Adrenal gland (tissue), 12 donors: ENCODE results near the gene ALDH3B1. TPM values are rescaled to one million over a fixed set of nuclear protein-coding genes. Genes with fewer than 3 reads are reported as not detected.

ENCODE experiments used
- DNase-seq, 7 donors: peaks; one replicate each; pipeline ENCODE4 v3.0.0-alpha.2; 2019 to 2020
- H3K27ac ChIP-seq, 5 donors: fragments of 200-600 bp; sonication (generic) in 4 of 5; 1 replicate in 3 of 5; 2 replicates in 2 of 5; pipeline versions ENCODE4 v1.5.1 to v1.8.0; 2016 to 2020; ENCODE audit warnings: mild to moderate bottlenecking in 1 of 5
- H3K27me3 ChIP-seq: fragments of 200-600 bp; 2 replicates; pipeline ENCODE4 v1.8.0; 2021
- H3K36me3 ChIP-seq, 2 donors: fragments of 200-600 bp; replicated peaks in 1 of 2; 1 replicate in 1 of 2; 2 replicates in 1 of 2; pipeline versions ENCODE4 v1.5.1 to v1.8.0; 2018 to 2022
- H3K4me1 ChIP-seq, 2 donors: fragments of 200-600 bp; replicated peaks in 1 of 2; 1 replicate in 1 of 2; 2 replicates in 1 of 2; pipeline versions ENCODE4 v1.5.1 to v1.8.0; 2018 to 2021
- H3K4me3 ChIP-seq, 4 donors: fragments of 200-600 bp; sonication (generic) in 3 of 4; one replicate each; pipeline ENCODE4 v1.5.1; 2016 to 2018
- H3K9me3 ChIP-seq, 3 donors: fragments of 200-600 bp; sonication (generic) in 1 of 3; replicated peaks in 1 of 3; 1 replicate in 2 of 3; 2 replicates in 1 of 3; pipeline versions ENCODE4 v1.5.1 to v1.8.0; 2016 to 2021
- CTCF ChIP-seq, 6 experiments: fragments of 450-650 bp in 4 of 6; fragments of 200-600 bp in 2 of 6; sonication (generic) in 1 of 6; IDR thresholded peaks; 1 replicate in 5 of 6; 2 replicates in 1 of 6; pipeline versions ENCODE4 v1.5.1 to v1.8.0; 2016 to 2021; ENCODE audit warnings: antibody characterized with exemption in 6 of 6, mild to moderate bottlenecking in 2 of 6, moderate library complexity in 1 of 6
- POLR2A ChIP-seq, 2 donors: fragments of 450-650 bp; IDR thresholded peaks; one replicate each; pipeline ENCODE4 v1.6.1; 2017; ENCODE audit warnings: antibody characterized with exemption in 2 of 2, mild to moderate bottlenecking in 2 of 2, moderate library complexity in 1 of 2
- WGBS, 4 donors: extraction: QIAGEN DNeasy Blood & Tissue Kit in 2 of 4; methylation state at CpG; one replicate each; pipeline versions ENCODE4 v1.1.5 to v1.1.7; 2013 to 2017; 5-methylcytosine and 5-hydroxymethylcytosine counted together
- intact Hi-C, 2 donors: fragments of 100-400 bp; cut with DNase I; formaldehyde crosslinking; loops; one replicate each; pipeline versions ENCODE4 v1.14.1 to v1.15.0; 2022 to 2023
- polyA plus RNA-seq, 3 donors: library from polyadenylated mRNA; stranded (reverse); fragments of 200-250 nt in 2 of 3; fragments of 350-450 nt in 1 of 3; fragmentation: Illumina TruSeq in 1 of 3; extraction: RNeasy Lipid Tissue Mini Kit (QIAGEN cat#74804) in 1 of 3; gene quantifications; one replicate each; pipeline ENCODE4 v1.2.3, GENCODE V29; 2013 to 2014
- total RNA-seq, 9 donors: library from RNA; depleted of rRNA in 4 of 9; stranded (reverse); fragments of >200 nt in 4 of 9; fragments of 120-200 nt in 1 of 9; fragmentation: NEBNext Ultra II Directional in 1 of 9; extraction: Animal tissue kit (Norgen Biotek cat#: 25700) in 1 of 9; gene quantifications; one replicate each; pipeline versions ENCODE4 v1.1.0 to v1.2.4, GENCODE V29; 2013 to 2023
- donor health status: healthy with polysubstance abuse.
- donor health status: Bipolar disorder and iron deficiency.
- donor health status: DM: yes; HTN: yes; CAD: no.
- donor health status: DM: no; HTN: no; CAD: no.
- donor health status: DM: no; HTN: no; CAD: no.
- donor health status: DM: yes; HTN: yes; CAD: no.

Gene ALDH3B1
- total and polyA plus RNA-seq, 12 donors: 0.72 to 70.3 (median 51.6) TPM

- intact Hi-C loops: no loop called here
- TF ChIP-seq CTCF (IDR thresholded peaks at IDR 0.05) (no peak), POLR2A (IDR thresholded peaks at IDR 0.05) (peak; percentile 56 to 92)
- Histone ChIP-seq H3K27me3 (no peaks in the 10 kb centered on the region), H3K36me3 (peaks cover 0 to 25% of the 10 kb centered on the region in 2 donors), H3K4me3 (peak within 1 kb of the TSS; percentile 9 to 85 (median 39)), H3K4me1 (peaks cover 49 to 55% of the 10 kb centered on the region in 2 donors), H3K9me3 (no peaks in the 10 kb centered on the region), H3K27ac (peak within 1 kb of the TSS; percentile 78 to 98 (median 94))
- DNase-seq: peak; percentile 94 to 99 (median 98)
- 0 to 2% (median 0%) methylated on average over 32 to 56 of the region's 56 CpGs for WGBS, 4 donors
These were observed 20.4 kb downstream of the ALDH3B1 start, which contains the start of gene NDUFS8 for GRCh38 chr11:68030318-68031143. NDUFS8 (plus strand) TSS chr11:68030681; CDS start chr11:68032152, 1,471 bp downstream.

GRCh38 chr11:68031144-68031464 lies 21.0 kb downstream of the ALDH3B1 start:
- no peaks in the 10 kb centered on the region for H3K27me3 ChIP-seq
- peaks cover 0 to 28% of the 10 kb centered on the region in 2 donors for H3K36me3 ChIP-seq
- H3K27ac ChIP-seq: peak overlapping the region; percentile 78 to 98 (median 94)
- intact Hi-C loops: no loop called here
- no peak for TF ChIP-seq CTCF (IDR thresholded peaks at IDR 0.05)
- TF ChIP-seq POLR2A (IDR thresholded peaks at IDR 0.05): peak in 1 of 2 donors; percentile 9
- DNase-seq: peak in 6 of 7 donors; percentile 73 to 84 (median 78)
- H3K9me3 ChIP-seq: no peaks in the 10 kb centered on the region
- peaks cover 49 to 59% of the 10 kb centered on the region in 2 donors for H3K4me1 ChIP-seq
- WGBS, 4 donors: 6 to 12% (median 7%) methylated on average over 7 to 10 of the region's 10 CpGs
- peak overlapping the region; percentile 9 to 85 (median 39) for H3K4me3 ChIP-seq

- no peaks in the 10 kb centered on the region for H3K27me3 ChIP-seq
- H3K4me3 ChIP-seq: peak overlapping the region in 1 of 4 donors; percentile 85
- no peak for DNase-seq
- H3K9me3 ChIP-seq: no peaks in the 10 kb centered on the region
- H3K36me3 ChIP-seq: peaks cover 0 to 28% of the 10 kb centered on the region in 2 donors
- TF ChIP-seq CTCF (IDR thresholded peaks at IDR 0.05): no peak
- TF ChIP-seq POLR2A (IDR thresholded peaks at IDR 0.05): no peak
- intact Hi-C loops: no loop called here
- H3K4me1 ChIP-seq: peaks cover 49 to 68% of the 10 kb centered on the region in 2 donors
- H3K27ac ChIP-seq: peak overlapping the region; percentile 78 to 98 (median 94)
- 73 to 84% (median 81%) methylated on average over 8 to 9 of the region's 9 CpGs for WGBS, 4 donors
These were observed 21.9 kb downstream of the ALDH3B1 start for GRCh38 chr11:68032003-68032402.

- Histone ChIP-seq H3K4me1 (peaks cover 55 to 73% of the 10 kb centered on the region in 2 donors), H3K27me3 (no peaks in the 10 kb centered on the region), H3K27ac (peak overlapping the region; percentile 78 to 98 (median 87)), H3K9me3 (no peaks in the 10 kb centered on the region), H3K4me3 (peak overlapping the region in 1 of 4 donors; percentile 8), H3K36me3 (peaks cover 0 to 28% of the 10 kb centered on the region in 2 donors)
- no peak for TF ChIP-seq CTCF (IDR thresholded peaks at IDR 0.05)
- TF ChIP-seq POLR2A (IDR thresholded peaks at IDR 0.05): no peak
- intact Hi-C loops: no loop called here
- DNase-seq: peak in 3 of 7 donors; percentile 53 to 70 (median 67)
- 20 to 92% (median 75%) methylated on average over 3 to 29 of the region's 29 CpGs for WGBS, 4 donors
These were observed 23.0 kb downstream of the ALDH3B1 start for GRCh38 chr11:68032997-68033707.
